Ishikawa (cell line): ENCODE measurements around the gene TMEM40.

Experiments
- CEBPB ChIP-seq: IDR thresholded peaks from 2 replicates; pipeline ENCODE4 v1.6.1; 2012
- CREB1 ChIP-seq: IDR thresholded peaks from 2 replicates; pipeline ENCODE4 v1.6.1; 2012; ENCODE audit warnings: low read depth
- EGR1 ChIP-seq: IDR thresholded peaks from 2 replicates; pipeline ENCODE4 v1.6.1; 2012
- EP300 ChIP-seq: IDR thresholded peaks from 2 replicates; pipeline ENCODE4 v1.6.1; 2012; ENCODE audit warnings: borderline replicate concordance
- FOXM1 ChIP-seq: IDR thresholded peaks from 2 replicates; pipeline ENCODE4 v1.6.1; 2012; ENCODE audit warnings: low read depth, borderline replicate concordance
- MAX ChIP-seq: IDR thresholded peaks from 2 replicates; pipeline ENCODE4 v1.6.1; 2012
- NFIC ChIP-seq: IDR thresholded peaks from 2 replicates; pipeline ENCODE4 v1.6.1; 2012
- RAD21 ChIP-seq: IDR thresholded peaks from 2 replicates; pipeline ENCODE4 v1.6.1; 2012; ENCODE audit warnings: low read depth
- REST ChIP-seq: IDR thresholded peaks from 2 replicates; pipeline ENCODE4 v1.6.1; 2012; ENCODE audit warnings: low read depth, mild to moderate bottlenecking
- TAF1 ChIP-seq: IDR thresholded peaks from 2 replicates; pipeline ENCODE4 v1.6.1; 2012; ENCODE audit warnings: low read depth, mild to moderate bottlenecking
- TCF12 ChIP-seq: IDR thresholded peaks from 2 replicates; pipeline ENCODE4 v1.6.1; 2012; ENCODE audit warnings: low read depth
- TEAD4 ChIP-seq: IDR thresholded peaks from 2 replicates; pipeline ENCODE4 v1.6.1; 2012
- YY1 ChIP-seq: IDR thresholded peaks from 2 replicates; pipeline ENCODE4 v1.6.1; 2012; ENCODE audit warnings: low read depth
- ZBTB7A ChIP-seq: IDR thresholded peaks from 2 replicates; pipeline ENCODE4 v1.6.1; 2012; ENCODE audit warnings: low read depth
- TF ChIP-seq, protein P1 (sequence below): IDR thresholded peaks from 2 replicates; pipeline ENCODE4 v1.6.1; 2012

TMEM40 gene

GRCh38 chr3:12759097-12759679 lies at the start of gene TMEM40:
TSS of gene TMEM40 (minus strand) at chr3:12759259. CDS start at chr3:12749832, 9,427 bp downstream.
- TF ChIP-seq TCF12 (no peak), EGR1 (no peak), MAX (0 out of 2 replicates have a peak, but pooled peaks have one; percentile 22), FOXM1 (no peak), EP300 (no peak), RAD21 (no peak), CEBPB (no peak), NFIC (no peak)

DNA sequence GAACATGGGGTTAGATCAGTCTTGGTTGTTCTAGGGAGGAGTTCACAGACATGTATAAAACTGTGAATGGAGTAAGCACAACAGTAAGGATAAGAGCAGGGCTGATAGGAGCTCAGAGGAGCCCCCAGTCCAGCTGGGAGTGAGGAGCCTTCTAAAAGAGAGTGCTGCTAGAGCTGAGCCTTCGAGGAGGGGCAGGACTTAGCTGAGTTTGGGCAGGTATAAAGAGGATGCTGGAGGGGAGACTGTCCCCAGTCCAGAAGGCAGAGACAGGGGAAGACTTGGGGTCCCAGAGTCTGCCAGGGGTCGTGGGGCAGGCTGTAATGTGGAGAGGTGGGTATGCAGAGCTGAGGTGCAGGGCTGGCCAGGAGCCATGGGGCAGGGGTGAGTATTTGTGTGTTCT lies 49.5 kb upstream of the TMEM40 start:
- TF ChIP-seq, protein P1, sequence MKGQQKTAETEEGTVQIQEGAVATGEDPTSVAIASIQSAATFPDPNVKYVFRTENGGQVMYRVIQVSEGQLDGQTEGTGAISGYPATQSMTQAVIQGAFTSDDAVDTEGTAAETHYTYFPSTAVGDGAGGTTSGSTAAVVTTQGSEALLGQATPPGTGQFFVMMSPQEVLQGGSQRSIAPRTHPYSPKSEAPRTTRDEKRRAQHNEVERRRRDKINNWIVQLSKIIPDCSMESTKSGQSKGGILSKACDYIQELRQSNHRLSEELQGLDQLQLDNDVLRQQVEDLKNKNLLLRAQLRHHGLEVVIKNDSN = no peak
- TF ChIP-seq REST = no peak
- TF ChIP-seq TEAD4 = no peak
- no peak for TF ChIP-seq RAD21
- TF ChIP-seq ZBTB7A = no peak
- TF ChIP-seq FOXM1 = no peak
- no peak for TF ChIP-seq CEBPB
- no peak for TF ChIP-seq TCF12
- TF ChIP-seq TAF1 = no peak
- TF ChIP-seq MAX = no peak
- TF ChIP-seq NFIC = no peak
- no peak for TF ChIP-seq CREB1

DNA sequence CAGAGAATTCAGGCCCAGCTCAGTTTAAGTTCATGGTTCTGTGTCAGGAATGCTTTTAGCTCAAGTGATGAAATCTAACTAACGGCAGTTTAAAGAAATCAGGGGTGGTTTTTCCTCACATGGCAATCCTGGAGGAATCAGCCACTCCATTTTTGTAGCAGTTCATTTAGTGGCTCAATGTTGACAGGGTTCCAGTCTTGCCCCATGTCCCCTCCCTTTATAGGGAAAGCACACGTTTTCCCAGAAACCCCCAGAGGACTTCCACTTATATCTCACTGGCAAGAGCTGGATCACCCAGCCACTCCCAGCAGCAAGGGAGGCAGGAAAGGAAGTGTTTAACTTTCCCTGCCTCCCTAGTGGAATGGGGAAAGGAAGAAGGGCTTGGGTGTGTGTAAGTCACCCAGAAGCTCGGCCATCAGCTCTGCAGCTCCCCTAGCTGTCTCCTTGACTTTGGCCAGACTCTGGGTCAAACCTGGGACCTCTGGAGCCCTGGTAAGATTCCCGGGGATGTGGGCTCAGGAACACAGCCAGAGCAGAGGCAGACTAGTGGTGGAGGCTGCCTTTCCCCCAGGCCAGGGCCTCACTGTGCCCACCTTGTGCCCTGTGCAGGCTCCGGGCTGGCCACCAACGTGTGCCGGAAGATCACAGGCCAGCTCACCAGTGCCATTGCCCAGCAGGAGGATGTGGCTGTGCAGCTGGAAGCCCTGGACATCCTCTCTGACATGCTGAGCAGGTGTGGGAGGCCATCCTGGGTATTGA lies 48.7 kb upstream of the TMEM40 start:
- TF ChIP-seq TEAD4 (no peak), YY1 (no peak), EP300 (no peak), REST (no peak), CEBPB (no peak), NFIC (no peak), EGR1 (no peak), FOXM1 (no peak), ZBTB7A (no peak), RAD21 (no peak), MAX (no peak)
- TF ChIP-seq, protein P1 = no peak

DNA sequence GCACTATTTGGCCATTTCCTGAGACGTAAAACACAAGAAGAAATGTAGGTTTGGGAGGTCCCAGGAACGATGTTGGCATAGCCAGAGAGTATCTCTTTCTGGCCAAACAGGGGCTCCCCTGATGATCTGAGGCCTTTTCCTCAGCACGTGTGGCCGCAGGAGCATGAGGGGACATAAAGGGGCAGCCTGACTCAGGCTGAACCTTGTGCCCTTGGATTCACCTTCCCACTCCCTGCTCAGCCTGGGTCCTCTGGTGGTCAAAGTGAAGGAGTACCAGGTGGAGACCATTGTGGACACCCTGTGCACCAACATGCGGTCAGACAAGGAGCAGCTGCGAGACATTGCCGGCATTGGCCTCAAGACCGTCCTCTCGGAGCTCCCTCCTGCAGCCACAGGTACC lies 48.0 kb upstream of the TMEM40 start:
- TF ChIP-seq TEAD4 (no peak), EP300 (no peak), REST (no peak), TAF1 (no peak), ZBTB7A (no peak), EGR1 (no peak), NFIC (no peak), CEBPB (no peak), TCF12 (no peak), FOXM1 (no peak), MAX (no peak), YY1 (no peak)
- TF ChIP-seq, protein P1 = no peak
